NCI-H2029 (cell line): ENCODE data around the gene ANLN.
"Not testable (repeated sequence)": the region's sequence is repeated elsewhere in the genome, so short reads cannot be mapped to it uniquely, and the experiment has no call there.

Experiments
- DNase-seq: peaks from one replicate; lab custom pipeline; 2025; lab: John Stamatoyannopoulos, UW

Gene ANLN

GRCh38 chr7:36389371-36390198 is at the start of gene ANLN:
TSS of gene ANLN (plus strand) at chr7:36389862. CDS start at chr7:36390027, 165 bp downstream.
- DNase-seq, result peak; percentile 93

- no peak for DNase-seq
Observed at GRCh38 chr7:36343548-36343947, 46.1 kb upstream of the ANLN start.

- DNase-seq, result no peak
Observed at GRCh38 chr7:36344622-36345021, 45.0 kb upstream of the ANLN start.

GRCh38 chr7:36346260-36346831 is 43.3 kb upstream of the ANLN start:
- no peak for DNase-seq

- no peak for DNase-seq
Observed at GRCh38 chr7:36348256-36348655, 41.4 kb upstream of the ANLN start.

GRCh38 chr7:36348771-36349170 is 40.9 kb upstream of the ANLN start:
- no peak for DNase-seq

- no peak for DNase-seq
Observed at GRCh38 chr7:36349626-36350025, 40.0 kb upstream of the ANLN start.

GRCh38 chr7:36355490-36355889 is 34.2 kb upstream of the ANLN start:
- DNase-seq, result no peak

GRCh38 chr7:36357054-36357453 is 32.6 kb upstream of the ANLN start:
- DNase-seq, result no peak

GRCh38 chr7:36358589-36358988 is 31.1 kb upstream of the ANLN start:
- DNase-seq, result no peak

GRCh38 chr7:36360244-36360643 is 29.4 kb upstream of the ANLN start:
- DNase-seq, result no peak

GRCh38 chr7:36361227-36361626 is 28.4 kb upstream of the ANLN start:
- DNase-seq, result no peak

GRCh38 chr7:36363515-36363914 is 26.1 kb upstream of the ANLN start:
- DNase-seq, result no peak

GRCh38 chr7:36366005-36366717 is 23.5 kb upstream of the ANLN start:
- DNase-seq, result no peak

GRCh38 chr7:36366718-36367560 is 22.7 kb upstream of the ANLN start:
- peak; percentile 84 for DNase-seq

- DNase-seq, result no peak
Observed at GRCh38 chr7:36367561-36368077, 22.0 kb upstream of the ANLN start.

GRCh38 chr7:36368496-36368895 is 21.2 kb upstream of the ANLN start:
- DNase-seq, result no peak

GRCh38 chr7:36369171-36369570 is 20.5 kb upstream of the ANLN start:
- no peak for DNase-seq

- DNase-seq, result no peak
Observed at GRCh38 chr7:36370046-36370445, 19.6 kb upstream of the ANLN start.

GRCh38 chr7:36372156-36372555 is 17.5 kb upstream of the ANLN start:
- DNase-seq, result no peak

GRCh38 chr7:36378555-36378954 is 11.1 kb upstream of the ANLN start:
- DNase-seq, result not testable (repeated sequence)
